ENCODE results near the gene SALL4.

The SALL4 gene

GRCh38 chr20:51800060-51800871 is 2.1 kb downstream of the SALL4 start:
- POLR2A ChIA-PET = no interaction called here
- CTCF ChIA-PET = interaction anchor here (0.6 to 4.1 kb wide), 47 partner anchors 9 to 340 kb away, joined by 3 to 52 read pairs (median 4); partner anchors contain the start of gene ATP9A
- DNase-seq (ENCODE audit: low read depth, low spot score) = no peak

GRCh38 chr20:51799401-51799860 is 2.9 kb downstream of the SALL4 start:
- CTCF ChIA-PET = interaction anchor here (0.6 to 4.1 kb wide), 38 partner anchors 10 to 330 kb away, joined by 3 to 52 read pairs (median 4); partner anchors contain the start of gene ATP9A
- H3K4me3 ChIP-seq (ENCODE audit: low read depth, low read length) = no peak overlapping the region
- no peak for DNase-seq (ENCODE audit: low read depth, low spot score)
- TF ChIP-seq CTCF (IDR thresholded peaks at IDR 0.05; ENCODE audit: insufficient read depth, low read length, missing control alignments) = no peak
- POLR2A ChIA-PET = no interaction called here

More at GRCh38 chr20:51800060-51800871, 2.1 kb downstream of the SALL4 start:
- peak overlapping the region; percentile 57 for H3K4me3 ChIP-seq (ENCODE audit: low read depth, low read length)
- TF ChIP-seq CTCF (IDR thresholded peaks at IDR 0.05; ENCODE audit: insufficient read depth, low read length, missing control alignments) = peak; percentile 96

GRCh38 chr20:51797357-51798025 is 4.8 kb downstream of the SALL4 start:
- H3K4me3 ChIP-seq (ENCODE audit: low read depth, low read length) = no peak overlapping the region
- DNase-seq (ENCODE audit: low read depth, low spot score) = no peak
- ChIA-PET POLR2A (no interaction called here), CTCF (interaction anchor here (0.7 to 4.1 kb wide), 9 partner anchors 8 to 286 kb away, joined by 3 to 52 read pairs (median 4); no protein-coding TSS in a partner anchor)
- no peak for TF ChIP-seq CTCF (IDR thresholded peaks at IDR 0.05; ENCODE audit: insufficient read depth, low read length, missing control alignments)

GRCh38 chr20:51796340-51796739 is 6.0 kb downstream of the SALL4 start:
- ChIA-PET CTCF (interaction anchor here (1.1 to 2.3 kb wide), 5 partner anchors 11 to 287 kb away, joined by 3 to 13 read pairs (median 4); no protein-coding TSS in a partner anchor), POLR2A (interaction anchor here (0.7 kb wide), 1 partner anchor 33 kb away, joined by 4 read pairs; no protein-coding TSS in a partner anchor)
- DNase-seq (ENCODE audit: low read depth, low spot score) = no peak
- no peak for TF ChIP-seq CTCF (IDR thresholded peaks at IDR 0.05; ENCODE audit: insufficient read depth, low read length, missing control alignments)
- H3K4me3 ChIP-seq (ENCODE audit: low read depth, low read length) = no peak overlapping the region

- CTCF ChIA-PET = interaction anchor here (1.0 kb wide), 1 partner anchor 293 kb away, joined by 3 read pairs; no protein-coding TSS in a partner anchor
- no peak for TF ChIP-seq CTCF (IDR thresholded peaks at IDR 0.05; ENCODE audit: insufficient read depth, low read length, missing control alignments)
- no peak overlapping the region for H3K4me3 ChIP-seq (ENCODE audit: low read depth, low read length)
- POLR2A ChIA-PET = no interaction called here
- no peak for DNase-seq (ENCODE audit: low read depth, low spot score)
Observed at GRCh38 chr20:51792960-51793359, 9.4 kb downstream of the SALL4 start.

DNA sequence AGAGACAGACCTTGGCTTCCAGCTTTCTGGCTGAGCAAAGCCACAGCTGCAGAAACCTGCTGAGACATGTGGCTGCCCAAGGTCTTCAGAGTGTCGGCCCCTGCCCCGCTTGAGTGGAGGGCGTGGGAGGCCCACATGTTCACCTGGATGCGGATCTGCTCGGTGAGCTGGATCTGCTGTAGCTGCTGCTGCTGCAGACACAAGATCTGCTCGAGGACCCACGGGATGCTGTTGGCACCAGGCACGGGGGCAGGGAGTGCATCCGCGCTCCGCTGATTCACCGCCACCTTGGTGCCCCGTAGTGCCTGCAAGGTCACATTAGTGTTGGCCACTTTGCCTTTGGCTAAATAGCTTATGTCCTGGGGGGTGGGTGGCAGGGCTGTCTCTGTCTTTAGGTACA is 10.7 kb downstream of the SALL4 start:
- CTCF ChIA-PET = interaction anchor here (2.1 to 5.6 kb wide), 2 partner anchors 7 to 153 kb away, joined by 6 to 52 read pairs; no protein-coding TSS in a partner anchor
- DNase-seq (ENCODE audit: low read depth, low spot score) = no peak
- no peak overlapping the region for H3K4me3 ChIP-seq (ENCODE audit: low read depth, low read length)
- POLR2A ChIA-PET = no interaction called here
- TF ChIP-seq CTCF (IDR thresholded peaks at IDR 0.05; ENCODE audit: insufficient read depth, low read length, missing control alignments) = no peak
